ENCODE measurements around the gene AIRE.
"Not testable (repeated sequence)": the region's sequence is repeated elsewhere in the genome, so short reads cannot be mapped to it uniquely, and the experiment has no call there.

Gene AIRE

DNA sequence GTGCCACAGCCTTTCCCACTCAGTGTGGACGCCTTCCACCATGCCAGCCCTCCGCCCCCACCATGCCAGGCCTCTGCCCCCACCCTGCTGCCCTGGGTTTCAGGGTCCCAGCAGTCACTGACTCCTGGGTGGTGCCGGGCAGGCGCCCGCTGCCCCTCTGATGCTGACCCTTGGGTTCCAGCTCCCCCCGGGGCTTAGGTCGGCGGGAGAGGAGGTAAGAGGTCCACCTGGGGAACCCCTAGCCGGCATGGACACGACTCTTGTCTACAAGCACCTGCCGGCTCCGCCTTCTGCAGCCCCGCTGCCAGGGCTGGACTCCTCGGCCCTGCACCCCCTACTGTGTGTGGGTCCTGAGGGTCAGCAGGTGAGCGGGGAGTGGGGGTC, 7.1 kb downstream of the AIRE start:
- DNase-seq, result no peak

DNA sequence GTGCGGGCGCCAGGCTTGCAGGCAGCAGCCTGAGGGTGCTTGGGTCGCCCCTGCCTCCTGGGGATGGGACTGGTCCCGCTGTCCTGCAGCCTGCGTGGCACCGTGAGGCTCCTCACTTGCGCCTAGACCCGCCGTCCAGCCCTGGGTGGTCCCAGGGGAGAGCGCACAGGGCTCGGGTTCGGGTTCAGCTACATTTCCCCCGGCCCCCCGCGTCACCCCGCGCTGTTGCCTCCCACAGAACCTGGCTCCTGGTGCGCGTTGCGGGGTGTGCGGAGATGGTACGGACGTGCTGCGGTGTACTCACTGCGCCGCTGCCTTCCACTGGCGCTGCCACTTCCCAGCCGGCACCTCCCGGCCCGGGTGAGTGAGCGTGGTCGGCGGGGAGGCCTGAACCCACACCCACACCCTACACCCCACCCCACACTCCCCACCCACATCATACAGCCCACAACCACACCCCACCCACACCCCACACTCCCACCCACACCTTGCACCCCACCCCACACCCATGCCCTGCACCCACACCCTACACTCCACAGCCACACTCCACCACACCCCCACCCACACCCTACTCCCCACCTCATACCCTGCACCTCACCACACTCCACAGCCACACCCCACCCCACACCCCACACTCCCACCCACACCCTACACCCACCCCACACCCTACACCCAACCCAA, 8.0 kb downstream of the AIRE start:
- no peak for DNase-seq

GRCh38 chr21:44294391-44295162, 8.9 kb downstream of the AIRE start:
- no peak for DNase-seq

DNA sequence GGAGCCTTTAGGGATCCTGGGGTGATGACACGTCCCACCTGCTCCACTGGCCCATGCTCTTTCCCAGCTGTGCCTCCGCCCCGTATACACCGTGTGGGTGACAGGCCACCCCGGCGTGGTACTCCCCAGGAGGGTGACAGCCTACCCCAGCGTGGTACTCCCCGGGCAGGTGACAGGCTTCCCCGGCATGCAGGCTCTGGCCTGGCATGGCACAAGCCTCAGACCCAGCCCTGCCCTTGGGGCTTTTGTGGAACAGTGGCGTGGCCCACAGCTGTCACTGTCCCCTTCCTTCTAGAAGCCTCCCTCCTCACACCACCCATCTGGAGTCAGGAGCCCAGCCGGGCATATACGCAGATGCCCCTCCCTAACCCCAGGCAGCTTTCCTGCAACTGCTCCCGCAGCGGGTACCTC, 9.5 kb downstream of the AIRE start:
- DNase-seq, result no peak

DNA sequence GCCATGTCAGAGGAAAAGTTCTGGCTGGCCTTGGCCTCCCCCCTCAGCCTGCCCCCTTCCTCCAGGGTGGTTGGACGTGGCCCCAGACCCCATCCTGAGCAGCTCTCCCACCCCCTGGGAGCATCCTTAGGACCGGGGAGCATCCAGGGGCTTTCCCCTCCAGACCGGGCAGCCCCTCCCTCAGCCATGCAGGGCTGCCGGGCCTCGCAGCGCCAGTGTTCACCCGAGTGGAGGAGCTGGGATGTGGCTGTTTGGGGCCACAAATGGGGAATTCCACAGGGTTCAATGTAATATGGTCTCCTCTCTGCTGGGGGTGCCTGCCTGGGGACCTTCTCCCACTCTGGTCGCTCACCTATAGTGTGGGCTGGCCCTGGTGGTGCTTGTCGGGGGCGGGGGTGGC, 10.0 kb downstream of the AIRE start:
- no peak for DNase-seq

DNA sequence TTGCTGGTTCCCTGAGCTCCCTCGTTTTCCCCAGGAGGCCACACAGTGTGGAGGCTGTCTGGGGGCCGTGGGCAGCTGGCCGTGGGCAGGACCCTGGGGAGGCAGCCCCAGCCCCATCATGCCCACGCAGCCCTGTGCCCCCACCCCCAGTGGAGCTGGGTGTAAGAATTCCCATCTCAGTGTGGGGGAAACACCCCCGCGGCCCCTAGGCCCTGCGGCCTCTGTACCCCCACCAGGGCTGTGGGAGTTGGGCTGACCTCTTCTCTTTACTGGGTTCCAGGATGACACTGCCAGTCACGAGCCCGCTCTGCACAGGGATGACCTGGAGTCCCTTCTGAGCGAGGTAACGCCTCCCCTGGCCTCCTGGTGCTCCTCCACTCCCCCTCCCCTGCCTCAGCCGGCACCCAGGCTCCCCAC, 10.4 kb downstream of the AIRE start:
- no peak for DNase-seq

DNA sequence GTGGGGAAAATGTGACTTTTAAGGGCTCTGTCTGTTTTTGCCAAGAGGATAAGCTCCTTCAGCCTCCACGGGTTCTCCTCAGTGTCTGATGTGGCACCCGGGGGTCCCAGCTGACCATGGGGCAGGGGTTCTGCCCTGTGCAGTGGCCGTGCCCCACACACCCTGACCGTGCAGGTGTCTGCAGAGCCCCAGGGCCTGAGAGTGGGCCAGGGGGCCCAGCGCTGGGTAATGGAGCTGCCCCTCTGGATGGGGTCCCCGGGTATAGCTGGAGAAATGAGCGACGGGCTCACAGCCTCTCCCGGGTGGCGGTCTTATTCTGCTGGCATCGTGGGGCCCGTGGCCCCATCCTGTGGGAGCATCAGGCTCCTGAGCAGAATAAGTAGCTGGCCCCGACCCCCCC, 11.2 kb downstream of the AIRE start:
- no peak for DNase-seq

DNA sequence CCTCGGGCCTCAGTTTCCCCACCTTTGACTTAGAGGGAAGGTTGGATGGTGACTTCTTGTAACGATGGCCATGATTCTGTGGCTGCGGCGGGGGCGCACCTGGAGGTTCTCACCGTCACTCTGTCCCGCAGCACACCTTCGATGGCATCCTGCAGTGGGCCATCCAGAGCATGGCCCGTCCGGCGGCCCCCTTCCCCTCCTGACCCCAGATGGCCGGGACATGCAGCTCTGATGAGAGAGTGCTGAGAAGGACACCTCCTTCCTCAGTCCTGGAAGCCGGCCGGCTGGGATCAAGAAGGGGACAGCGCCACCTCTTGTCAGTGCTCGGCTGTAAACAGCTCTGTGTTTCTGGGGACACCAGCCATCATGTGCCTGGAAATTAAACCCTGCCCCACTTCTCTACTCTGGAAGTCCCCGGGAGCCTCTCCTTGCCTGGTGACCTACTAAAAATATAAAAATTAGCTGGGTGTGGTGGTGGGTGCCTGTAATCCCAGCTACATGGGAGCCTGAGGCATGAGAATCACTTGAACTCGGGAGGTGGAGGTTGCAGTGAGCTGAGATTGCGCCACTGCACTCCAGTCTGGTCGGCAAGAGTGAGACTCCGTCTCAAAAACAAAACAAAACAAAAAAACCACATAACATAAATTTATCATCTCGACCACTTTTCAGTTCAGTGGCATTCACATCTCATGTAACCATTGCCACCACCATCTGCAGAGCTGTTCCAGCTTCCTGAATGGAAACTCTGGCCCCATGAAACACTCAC, 12.0 kb downstream of the AIRE start:
- DNase-seq, result no peak

- no peak for DNase-seq
Measured at GRCh38 chr21:44298301-44298700, 12.6 kb downstream of the AIRE start.

- DNase-seq, result no peak
Measured at GRCh38 chr21:44299085-44299457, 13.4 kb downstream of the AIRE start.

DNA sequence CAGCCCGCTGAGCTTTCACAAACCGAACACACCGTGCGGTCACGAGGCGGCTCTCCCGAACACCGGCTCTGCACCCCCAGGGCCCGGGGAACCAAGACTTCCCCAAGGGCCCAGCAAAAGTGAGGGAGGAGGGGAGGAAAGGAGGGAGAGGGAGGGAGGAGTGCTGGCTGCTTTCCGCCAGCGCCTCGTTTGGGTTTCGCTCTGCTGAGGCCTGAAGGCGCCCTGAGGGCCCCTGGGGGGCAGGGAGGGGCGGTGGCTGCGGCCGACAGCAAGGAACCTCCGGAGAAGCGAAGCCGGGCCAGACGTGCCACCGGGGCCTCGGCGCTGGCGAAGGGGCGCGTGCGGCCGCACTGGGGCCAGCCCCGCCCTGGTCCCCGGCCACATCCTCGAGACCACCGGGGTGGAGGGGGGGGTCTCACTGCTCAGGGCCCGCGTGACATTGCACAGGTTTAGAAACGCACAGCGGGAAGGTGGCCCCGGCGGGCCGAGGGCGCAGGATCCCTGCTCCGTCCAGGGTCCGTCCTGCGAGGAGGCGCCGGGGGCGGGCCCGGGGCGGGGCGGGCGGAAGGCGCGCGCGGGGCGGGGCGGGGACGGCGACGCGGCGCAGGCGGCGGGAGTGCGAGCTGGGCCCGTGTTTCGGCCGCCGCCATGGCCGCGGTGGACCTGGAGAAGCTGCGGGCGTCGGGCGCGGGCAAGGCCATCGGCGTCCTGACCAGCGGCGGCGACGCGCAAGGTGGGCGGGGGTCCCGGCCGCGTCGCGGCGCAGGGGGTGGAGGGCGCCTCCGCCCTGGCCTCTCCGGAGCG, 14.0 kb downstream of the AIRE start, which contains the start of gene PFKL:
TSS of gene PFKL (plus strand) at position 596 of the 804 bp plus-strand sequence. CDS start at position 649, 53 bp downstream.
- no peak for DNase-seq

- DNase-seq, result no peak
Measured at GRCh38 chr21:44300262-44300959, 14.7 kb downstream of the AIRE start.

GRCh38 chr21:44301141-44301540, 15.5 kb downstream of the AIRE start:
- no peak for DNase-seq

- no peak for DNase-seq
Measured at GRCh38 chr21:44301961-44302406, 16.3 kb downstream of the AIRE start.

- not testable (repeated sequence) for DNase-seq
Measured at GRCh38 chr21:44302573-44303401, 17.1 kb downstream of the AIRE start.

- no peak for DNase-seq
Measured at GRCh38 chr21:44303490-44303981, 17.9 kb downstream of the AIRE start.

GRCh38 chr21:44304011-44304616, 18.4 kb downstream of the AIRE start:
- DNase-seq, result no peak

GRCh38 chr21:44304877-44305293, 19.2 kb downstream of the AIRE start:
- no peak for DNase-seq

- DNase-seq, result no peak
Measured at GRCh38 chr21:44305691-44306090, 20.0 kb downstream of the AIRE start.

DNA sequence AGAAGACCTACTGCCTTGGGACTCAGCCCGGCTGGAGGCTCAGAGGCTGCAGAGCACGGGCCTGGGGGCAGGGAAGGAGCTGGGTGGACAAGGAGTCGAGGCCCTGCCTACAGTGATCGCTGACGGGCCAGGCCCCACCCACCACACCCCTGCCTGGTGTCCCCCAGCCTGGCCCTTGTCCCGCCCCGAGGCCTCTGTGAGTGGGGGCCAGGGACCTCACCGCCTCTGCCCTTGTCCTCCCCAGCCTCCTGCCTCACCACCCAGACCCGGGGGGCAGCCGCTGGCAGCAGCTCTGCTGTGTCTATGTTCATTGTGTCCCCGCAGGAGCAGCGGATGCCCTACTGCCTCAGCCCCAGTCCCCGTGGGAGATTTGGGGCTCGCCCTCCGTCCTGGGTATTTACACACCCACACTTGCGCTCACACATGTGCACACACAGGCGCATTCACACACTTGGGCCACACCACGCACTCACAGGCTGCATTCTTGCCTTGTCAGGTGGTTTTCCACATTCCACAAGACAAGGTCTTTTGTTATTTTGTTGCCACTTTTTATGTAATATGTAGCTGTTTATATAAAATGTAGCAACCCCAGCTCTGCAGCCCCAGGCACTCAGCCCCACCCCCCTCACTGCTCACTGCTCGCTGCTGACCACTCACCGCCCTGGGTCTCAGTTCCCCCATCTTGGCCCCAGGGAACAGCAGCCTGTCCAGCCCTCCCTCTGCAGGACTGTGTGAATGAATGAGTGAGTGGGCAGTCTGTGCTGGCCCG, 21.4 kb downstream of the AIRE start:
- no peak for DNase-seq

Measured in NCI-H1436 treated with DMSO at 0.1 percent for 48 hours (cell line).